ENCODE data around the gene ST6GALNAC3.

- TF ChIP-seq CTCF (IDR thresholded peaks at IDR 0.05) (no peak), EP300 (IDR thresholded peaks at IDR 0.05) (no peak), POLR2AphosphoS5 (IDR thresholded peaks at IDR 0.05) (no peak)
These were observed 594.6 kb downstream of the ST6GALNAC3 start for GRCh38 chr1:76669131-76669530.
